ENCODE data around the gene XPO5.

GRCh38 chr6:43499028-43499815, 76.6 kb downstream of the XPO5 start:
- TF ChIP-seq CTCF (IDR thresholded peaks at IDR 0.05) (no peak), POLR2A (IDR thresholded peaks at IDR 0.05) (no peak)
